GM23338 (cell line): ENCODE data around the gene BEND2. TPM values are rescaled to one million over a fixed set of nuclear protein-coding genes. Genes with fewer than 3 reads are reported as not detected.

Source experiments
- ATAC-seq: fragments of 200-7000 bp; cut with Tn5 transposase; 3 replicates; pipeline ENCODE4 v1.9.1; 2020
- DNase-seq: peaks from one replicate; pipeline ENCODE4 v3.0.0-alpha.2; 2015; ENCODE audit warnings: low spot score
- H2AFZ ChIP-seq: fragments of 200-600 bp; sonication (generic); 2 replicates; pipeline ENCODE4 v1.8.0; 2016; ENCODE audit warnings: antibody characterized with exemption, mild to moderate bottlenecking, moderate library complexity
- H3F3A ChIP-seq: fragments of 200-600 bp; sonication (generic); replicated peaks from 2 replicates; pipeline ENCODE4 v1.8.0; 2017; ENCODE audit warnings: antibody characterized with exemption, mixed run types, low read depth
- H3K27ac ChIP-seq: fragments of 200-600 bp; sonication (generic); 2 replicates; pipeline ENCODE4 v1.6.1; 2016; ENCODE audit warnings: low read depth
- H3K27me3 ChIP-seq: fragments of 200-600 bp; sonication (generic); 2 replicates; pipeline ENCODE4 v1.8.0; 2016; ENCODE audit warnings: mild to moderate bottlenecking, mixed run types, moderate library complexity; ENCODE audit not compliant: insufficient read depth
- H3K36me3 ChIP-seq: fragments of 200-600 bp; sonication (generic); 2 replicates; pipeline ENCODE4 v1.8.0; 2016; ENCODE audit warnings: mild to moderate bottlenecking; ENCODE audit not compliant: insufficient read depth
- H3K4me1 ChIP-seq: fragments of 200-600 bp; sonication (generic); 2 replicates; pipeline ENCODE4 v1.8.0; 2016; ENCODE audit warnings: mild to moderate bottlenecking, moderate library complexity; ENCODE audit not compliant: insufficient read depth
- H3K4me2 ChIP-seq: fragments of 200-600 bp; sonication (generic); 2 replicates; pipeline ENCODE4 v1.7.1; 2017; ENCODE audit warnings: mixed run types
- H3K4me3 ChIP-seq: fragments of 200-600 bp; sonication (generic); 2 replicates; pipeline ENCODE4 v1.6.1; 2016; ENCODE audit warnings: mixed run types
- H3K79me2 ChIP-seq: fragments of 200-600 bp; sonication (generic); replicated peaks from 2 replicates; pipeline ENCODE4 v1.8.0; 2017; ENCODE audit warnings: mild to moderate bottlenecking; ENCODE audit not compliant: insufficient read depth
- H3K9me2 ChIP-seq: fragments of 200-600 bp; sonication (generic); 2 replicates; pipeline ENCODE4 v1.8.0; 2017; ENCODE audit not compliant: insufficient read depth
- H4K20me1 ChIP-seq: fragments of 200-600 bp; sonication (generic); replicated peaks from 2 replicates; pipeline ENCODE4 v1.8.0; 2017; ENCODE audit warnings: mild to moderate bottlenecking; ENCODE audit not compliant: insufficient read depth
- H3K27ac Mint-ChIP-seq: 2 replicates; pipeline ENCODE4 v1.8.0; 2020; ENCODE audit warnings: inconsistent platforms, mild to moderate bottlenecking, moderate library complexity, mixed read lengths
- H3K27me3 Mint-ChIP-seq: 3 replicates; pipeline ENCODE4 v1.8.0; 2022; ENCODE audit warnings: low read depth, mild to moderate bottlenecking, moderate library complexity, mixed read lengths, inconsistent platforms; ENCODE audit not compliant: insufficient read depth, poor library complexity
- H3K36me3 Mint-ChIP-seq: 3 replicates; pipeline ENCODE4 v1.8.0; 2021; ENCODE audit warnings: low read depth, mild to moderate bottlenecking, inconsistent platforms, moderate library complexity, mixed read lengths
- H3K4me1 Mint-ChIP-seq: 3 replicates; pipeline ENCODE4 v1.8.0; 2020; ENCODE audit warnings: mild to moderate bottlenecking, inconsistent platforms, mixed read lengths
- H3K4me3 Mint-ChIP-seq: 3 replicates; pipeline ENCODE4 v1.8.0; 2021; ENCODE audit warnings: moderate library complexity, mild to moderate bottlenecking, inconsistent platforms, mixed read lengths
- H3K9me3 Mint-ChIP-seq: 3 replicates; pipeline ENCODE4 v1.8.0; 2020; ENCODE audit warnings: moderate library complexity, mild to moderate bottlenecking, inconsistent platforms, mixed read lengths
- CREB1 ChIP-seq: fragments of 250-450 bp; sonication (Bioruptor Pico); IDR thresholded peaks from 2 replicates; pipeline ENCODE4 v1.5.0; 2020; ENCODE audit warnings: low read depth, mild to moderate bottlenecking, moderate library complexity
- CTCF ChIP-seq, 2 experiments: fragments of 200-600 bp in 1 of 2; sonication (generic) in 1 of 2; conservative IDR thresholded peaks; 2 replicates each; pipeline versions ENCODE4 v1.5.1 to v1.6.1; 2016 to 2017; ENCODE audit warnings: antibody characterized with exemption in 2 of 2, low read depth in 2 of 2, mild to moderate bottlenecking in 2 of 2, moderate library complexity in 1 of 2
- ETS1 ChIP-seq: IDR thresholded peaks from 2 replicates; pipeline ENCODE4 v1.6.1; 2016; ENCODE audit warnings: antibody characterized with exemption
- EZH2 ChIP-seq: fragments of 200-600 bp; sonication (generic); IDR thresholded peaks from one replicate; pipeline ENCODE4 v1.8.0; 2017; ENCODE audit warnings: antibody characterized with exemption, mild to moderate bottlenecking, low read depth; ENCODE audit not compliant: unreplicated experiment
- EZH2phosphoT487 ChIP-seq: fragments of 200-600 bp; sonication (generic); IDR thresholded peaks from one replicate; pipeline ENCODE4 v1.8.1; 2018; ENCODE audit warnings: antibody characterized with exemption; ENCODE audit not compliant: unreplicated experiment
- JUNB ChIP-seq: IDR thresholded peaks from one replicate; pipeline ENCODE4 v1.6.1; 2016; ENCODE audit warnings: antibody characterized with exemption; ENCODE audit not compliant: unreplicated experiment
- NANOG ChIP-seq: IDR thresholded peaks from 2 replicates; pipeline ENCODE4 v1.6.1; 2016; ENCODE audit warnings: antibody characterized with exemption, borderline replicate concordance
- POLR2AphosphoS5 ChIP-seq: IDR thresholded peaks from 2 replicates; pipeline ENCODE4 v1.6.1; 2016; ENCODE audit warnings: antibody characterized with exemption, low read depth
- REST ChIP-seq: IDR thresholded peaks from one replicate; pipeline ENCODE4 v1.6.1; 2018; ENCODE audit warnings: antibody characterized with exemption; ENCODE audit not compliant: unreplicated experiment
- ZNF331 ChIP-seq: fragments of 250-450 bp; sonication (Bioruptor Pico); IDR thresholded peaks from 2 replicates; pipeline ENCODE4 v1.5.0; 2020; ENCODE audit warnings: low read depth, mild to moderate bottlenecking, moderate library complexity
- ZNF462 ChIP-seq: fragments of 250-450 bp; sonication (Bioruptor Pico); IDR thresholded peaks from 2 replicates; pipeline ENCODE4 v1.5.0; 2020; ENCODE audit warnings: mild to moderate bottlenecking, moderate library complexity
- polyA plus RNA-seq: library from polyadenylated mRNA; unstranded; fragments of >200 nt; fragmentation: Nextera tagmentation; extraction: Ambion mirVana; gene quantifications from 2 replicates; pipeline ENCODE4 v1.2.1, GENCODE V29; 2016
- total RNA-seq: library from RNA; depleted of rRNA; stranded (reverse); fragments of >200 nt; shearing (Covaris generic); gene quantifications from 2 replicates; pipeline ENCODE4 v1.2.3, GENCODE V29; 2014

Gene BEND2
- total and polyA plus RNA-seq, 2 experiments from 2014 or later: not detected

GRCh38 chrX:18174971-18175370 lies 45.7 kb downstream of the BEND2 start:
- Histone ChIP-seq H3K4me1 (no peaks in the 10 kb centered on the region), H3K4me2 (no peak overlapping the region), H4K20me1 (no peaks in the 10 kb centered on the region), H3K36me3 (no peaks in the 10 kb centered on the region), H3K9me2 (no peaks in the 10 kb centered on the region), H3K27me3 (no peaks in the 10 kb centered on the region), H2AFZ (no peak overlapping the region), H3K27ac (no peak overlapping the region), H3K79me2 (no peaks in the 10 kb centered on the region), H3F3A (no peaks in the 10 kb centered on the region), H3K4me3 (no peak overlapping the region)
- Mint-ChIP-seq H3K4me1 (peaks cover 6% of the 10 kb centered on the region; the same call in 2 of the 3 replicates), H3K36me3 (no peaks in the 10 kb centered on the region), H3K9me3 (no peaks in the 10 kb centered on the region), H3K4me3 (no peak overlapping the region), H3K27ac (no peak overlapping the region), H3K27me3 (no peaks in the 10 kb centered on the region)
- ATAC-seq: no peak
- TF ChIP-seq NANOG (no peak), REST (no peak), CTCF (conservative IDR thresholded peaks at IDR 0.05; ENCODE audit: low read depth in 2 of 2) (no peak), POLR2AphosphoS5 (no peak), EZH2phosphoT487 (no peak), ZNF331 (CRISPR knock-in tag) (no peak), EZH2 (no peak), JUNB (no peak), ETS1 (no peak), CREB1 (CRISPR knock-in tag) (no peak), ZNF462 (CRISPR knock-in tag) (no peak)
- no peak for DNase-seq
